RWPE2 (cell line): Measurements from ENCODE around the gene RNU6-1.
A peak's percentile ranks its signal among the peaks of the same experiment; 100 is the strongest.

Experiments
- ATAC-seq: fragments of 200-7000 bp; cut with Tn5 transposase; 3 replicates; pipeline ENCODE4 v1.9.1; 2021; ENCODE audit warnings: low read depth
- DNase-seq: peaks from one replicate; pipeline ENCODE4 v3.0.0-alpha.2; 2020; ENCODE audit warnings: low spot score
- H3K27ac ChIP-seq: fragments of 450-650 bp; 2 replicates; pipeline ENCODE4 v1.5.1; 2017; ENCODE audit warnings: mild to moderate bottlenecking; ENCODE audit not compliant: poor library complexity, severe bottlenecking
- H3K27me3 ChIP-seq: fragments of 250-450 bp; sonication (Bioruptor Pico); 2 replicates; pipeline ENCODE4 v1.5.1; 2021; ENCODE audit warnings: mild to moderate bottlenecking, moderate library complexity; ENCODE audit not compliant: insufficient read depth, poor library complexity, severe bottlenecking
- H3K36me3 ChIP-seq: fragments of 250-450 bp; sonication (Bioruptor Pico); 2 replicates; pipeline ENCODE4 v1.5.1; 2020; ENCODE audit warnings: low read depth, mild to moderate bottlenecking, moderate library complexity
- H3K4me1 ChIP-seq: fragments of 250-450 bp; sonication (Bioruptor Pico); 2 replicates; pipeline ENCODE4 v1.5.1; 2021; ENCODE audit warnings: mild to moderate bottlenecking, moderate library complexity; ENCODE audit not compliant: insufficient read depth, poor library complexity, severe bottlenecking
- H3K4me3 ChIP-seq: fragments of 250-450 bp; sonication (Bioruptor Pico); 2 replicates; pipeline ENCODE4 v1.5.1; 2021; ENCODE audit warnings: mild to moderate bottlenecking, moderate library complexity; ENCODE audit not compliant: severe bottlenecking
- H3K9me3 ChIP-seq: fragments of 250-450 bp; sonication (Bioruptor Pico); 2 replicates; pipeline ENCODE4 v1.5.1; 2021; ENCODE audit warnings: mild to moderate bottlenecking, moderate library complexity; ENCODE audit not compliant: severe bottlenecking
- CTCF ChIP-seq: fragments of 450-650 bp; IDR thresholded peaks from one replicate; pipeline ENCODE4 v1.5.1; 2017; ENCODE audit warnings: mild to moderate bottlenecking, moderate library complexity; ENCODE audit not compliant: poor library complexity, severe bottlenecking

The RNU6-1 gene

GRCh38 chr15:67821784-67822440 is 17.9 kb downstream of the RNU6-1 start:
- H3K9me3 ChIP-seq: no peaks in the 10 kb centered on the region
- no peak for TF ChIP-seq CTCF
- no peak for ATAC-seq
- peaks cover 94% of the 10 kb centered on the region for H3K27me3 ChIP-seq
- H3K36me3 ChIP-seq: no peaks in the 10 kb centered on the region
- peak; percentile 51 for DNase-seq
- no peak overlapping the region for H3K27ac ChIP-seq
- no peaks in the 10 kb centered on the region for H3K4me1 ChIP-seq
- no peak overlapping the region for H3K4me3 ChIP-seq

GRCh38 chr15:67820992-67821783 is 18.7 kb downstream of the RNU6-1 start:
- Histone ChIP-seq H3K36me3 (no peaks in the 10 kb centered on the region), H3K4me1 (no peaks in the 10 kb centered on the region), H3K27me3 (peaks cover 94% of the 10 kb centered on the region), H3K9me3 (no peaks in the 10 kb centered on the region), H3K4me3 (no peak overlapping the region), H3K27ac (no peak overlapping the region)
- no peak for DNase-seq
- ATAC-seq: peak; percentile 72
- TF ChIP-seq CTCF: no peak

GRCh38 chr15:67820122-67820991 is 19.5 kb downstream of the RNU6-1 start:
- no peak overlapping the region for H3K4me3 ChIP-seq
- H3K36me3 ChIP-seq: no peaks in the 10 kb centered on the region
- no peaks in the 10 kb centered on the region for H3K9me3 ChIP-seq
- peaks cover 87% of the 10 kb centered on the region for H3K27me3 ChIP-seq
- H3K27ac ChIP-seq: no peak overlapping the region
- DNase-seq (peak; percentile 58), ATAC-seq (no peak)
- H3K4me1 ChIP-seq: no peaks in the 10 kb centered on the region
- no peak for TF ChIP-seq CTCF

- DNase-seq (peak; percentile 63), ATAC-seq (no peak)
- no peak overlapping the region for H3K27ac ChIP-seq
- no peaks in the 10 kb centered on the region for H3K4me1 ChIP-seq
- H3K36me3 ChIP-seq: no peaks in the 10 kb centered on the region
- no peak for TF ChIP-seq CTCF
- peaks cover 81% of the 10 kb centered on the region for H3K27me3 ChIP-seq
- H3K9me3 ChIP-seq: no peaks in the 10 kb centered on the region
- H3K4me3 ChIP-seq: no peak overlapping the region
Observed at GRCh38 chr15:67819636-67820035, 20.2 kb downstream of the RNU6-1 start.
